A172 (cell line): Measurements from ENCODE around the gene TEX53. TPM values are rescaled to one million over a fixed set of nuclear protein-coding genes. Genes with fewer than 3 reads are reported as not detected.

Experiments used
- DNase-seq: peaks from one replicate; pipeline ENCODE4 v3.0.0-alpha.2; 2015; ENCODE audit warnings: low spot score
- total RNA-seq: library from RNA; depleted of rRNA; stranded (reverse); fragments of >200 nt; shearing (Covaris generic); gene quantifications from 2 replicates; pipeline ENCODE4 v1.2.3, GENCODE V29; 2014

TEX53 gene
- total RNA-seq, 1 experiment from 2014 or later: not detected

GRCh38 chr9:114680259-114681001 lies 22.8 kb upstream of the TEX53 start:
- DNase-seq: no peak

- no peak for DNase-seq
Observed at GRCh38 chr9:114678795-114679194, 21.2 kb upstream of the TEX53 start.

- no peak for DNase-seq
Observed at GRCh38 chr9:114678130-114678529, 20.5 kb upstream of the TEX53 start.

GRCh38 chr9:114677418-114677817 lies 19.8 kb upstream of the TEX53 start:
- peak; percentile 94 for DNase-seq

- DNase-seq: no peak
Observed at GRCh38 chr9:114676901-114677300, 19.3 kb upstream of the TEX53 start.

- no peak for DNase-seq
Observed at GRCh38 chr9:114674798-114675540, 17.4 kb upstream of the TEX53 start.

- no peak for DNase-seq
Observed at GRCh38 chr9:114674076-114674797, 16.6 kb upstream of the TEX53 start.

GRCh38 chr9:114671605-114672004 lies 14.0 kb upstream of the TEX53 start:
- no peak for DNase-seq

GRCh38 chr9:114669961-114670360 lies 12.4 kb upstream of the TEX53 start:
- no peak for DNase-seq

GRCh38 chr9:114668146-114668545 lies 10.5 kb upstream of the TEX53 start:
- DNase-seq: no peak

- DNase-seq: no peak
Observed at GRCh38 chr9:114666851-114667250, 9.2 kb upstream of the TEX53 start.

- DNase-seq: no peak
Observed at GRCh38 chr9:114666401-114666800, 8.8 kb upstream of the TEX53 start.

- no peak for DNase-seq
Observed at GRCh38 chr9:114664181-114664580, 6.6 kb upstream of the TEX53 start.

GRCh38 chr9:114662081-114662989 lies 4.7 kb upstream of the TEX53 start:
- peak; percentile 37 for DNase-seq

- no peak for DNase-seq
Observed at GRCh38 chr9:114656301-114656700, 1.3 kb downstream of the TEX53 start.

- DNase-seq: no peak
Observed at GRCh38 chr9:114655689-114656088, 1.9 kb downstream of the TEX53 start.

GRCh38 chr9:114653556-114654159 lies 3.9 kb downstream of the TEX53 start:
- peak; percentile 73 for DNase-seq

- DNase-seq: no peak
Observed at GRCh38 chr9:114652776-114653555, 4.6 kb downstream of the TEX53 start.

- DNase-seq: no peak
Observed at GRCh38 chr9:114643896-114644295, 13.7 kb downstream of the TEX53 start.

- no peak for DNase-seq
Observed at GRCh38 chr9:114643001-114643400, 14.6 kb downstream of the TEX53 start.
